Forelimb muscle (tissue), 1 donor: ENCODE data around the gene SEMA3C. TPM values are rescaled to one million over a fixed set of nuclear protein-coding genes. Genes with fewer than 3 reads are reported as not detected.
A peak's percentile ranks its signal among the peaks of the same experiment; 100 is the strongest.

Experiments
- DNase-seq: peaks from one replicate; pipeline ENCODE4 v3.0.0-alpha.2; 2013; ENCODE audit warnings: low read depth
- polyA plus RNA-seq: library from polyadenylated mRNA; unstranded; fragments of 120-200 nt; gene quantifications from one replicate; pipeline ENCODE4 v1.2.1, GENCODE V29; 2013; ENCODE audit not compliant: insufficient read length

SEMA3C gene
- polyA plus RNA-seq, 1 donor, result 139 TPM

DNA sequence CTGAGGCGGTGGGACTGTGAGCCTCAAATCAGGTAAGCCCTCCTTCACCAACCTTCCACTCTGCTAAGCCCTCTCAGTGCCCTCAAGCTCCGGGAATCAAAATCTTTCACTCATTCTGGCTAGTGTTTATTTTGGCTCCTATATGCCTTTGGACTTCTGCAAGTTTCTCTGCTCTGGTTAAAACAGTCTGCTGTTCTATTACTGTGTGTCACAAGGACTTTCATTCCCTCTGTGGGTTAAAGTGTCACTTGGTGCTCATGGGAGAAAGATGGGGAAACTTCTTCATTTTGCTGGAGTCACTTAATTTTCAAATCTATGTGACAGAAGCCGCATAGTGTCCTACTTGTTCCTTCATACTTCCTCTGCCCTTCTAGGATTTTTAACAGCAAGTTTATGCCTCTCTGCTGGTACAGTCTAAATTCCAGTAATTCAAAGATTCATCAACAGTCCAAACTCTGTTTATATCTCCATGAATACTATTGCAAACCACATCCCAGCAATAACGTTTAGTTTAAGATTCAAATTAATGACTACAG, 219.1 kb downstream of the SEMA3C start:
- DNase-seq, result no peak

- DNase-seq, result peak; percentile 70
Measured at GRCh38 chr7:80699045-80699638, 219.7 kb downstream of the SEMA3C start.
